Fibroblast of the conjunctiva (primary cell): ENCODE results near the gene LRMDA.

ENCODE experiments used
- DNase-seq: peaks from one replicate; pipeline ENCODE4 v3.0.0-alpha.2; 2010; ENCODE audit warnings: low read depth

Gene LRMDA

GRCh38 chr10:75999001-75999400 lies 567.6 kb downstream of the LRMDA start:
- DNase-seq, result no peak

- DNase-seq, result no peak
These were observed 568.2 kb downstream of the LRMDA start for GRCh38 chr10:75999515-76000209.

DNA sequence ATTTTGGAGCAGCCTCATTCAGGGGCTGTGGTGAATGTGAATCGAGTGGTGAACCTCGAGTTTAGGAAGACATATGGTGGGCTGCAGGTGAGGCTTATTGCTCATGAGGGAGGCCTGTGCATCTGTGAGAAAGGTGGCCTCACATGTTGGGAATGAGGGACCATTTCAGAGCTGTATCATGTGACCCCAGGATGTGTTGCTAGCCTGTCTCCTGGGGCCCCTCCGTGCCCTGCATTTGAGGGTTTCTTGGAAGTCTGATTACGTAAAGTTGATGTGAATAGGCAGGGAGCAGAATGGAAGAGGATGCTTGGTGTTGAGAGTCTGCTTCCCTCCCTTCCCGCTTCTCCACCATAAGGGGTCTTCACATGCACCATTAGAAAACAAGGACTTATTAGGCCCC lies 569.1 kb downstream of the LRMDA start:
- DNase-seq, result no peak

DNA sequence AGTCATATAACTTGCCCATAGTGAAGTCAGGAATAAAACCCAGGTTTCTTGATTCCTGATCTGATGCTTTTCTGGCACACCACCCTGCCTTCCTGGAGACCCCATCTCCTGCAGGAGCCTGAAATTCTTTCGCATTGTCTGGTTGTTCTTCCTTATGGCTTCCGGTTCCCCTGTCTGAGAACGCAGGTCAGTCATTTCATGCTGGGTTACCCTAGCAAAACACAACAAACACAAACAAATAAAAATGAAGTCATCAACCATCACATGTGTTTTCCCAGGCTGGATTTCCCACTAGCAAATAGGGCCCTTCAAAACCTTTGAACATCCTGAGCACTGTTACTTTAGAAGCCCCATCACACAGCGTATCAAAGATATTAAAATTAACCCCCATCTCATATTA lies 569.6 kb downstream of the LRMDA start:
- DNase-seq, result no peak

DNA sequence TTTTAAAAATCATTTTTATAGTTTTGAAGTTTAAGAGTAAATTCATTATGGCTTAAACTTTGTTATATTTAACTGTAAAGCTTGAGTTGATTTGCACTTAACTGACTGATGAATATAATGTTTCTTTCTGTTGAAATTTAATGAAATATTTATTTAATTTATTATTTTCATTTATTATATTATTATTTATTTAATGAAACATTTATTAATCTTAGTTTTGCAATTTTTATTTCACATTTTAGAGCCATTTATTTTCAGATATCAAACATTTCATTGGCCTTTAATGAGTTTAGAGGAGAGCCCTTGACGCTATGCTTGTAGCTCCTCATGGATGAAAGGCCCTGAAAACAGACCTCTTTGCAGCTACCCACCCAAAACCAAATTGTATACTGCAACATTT lies 570.0 kb downstream of the LRMDA start:
- DNase-seq, result no peak

DNA sequence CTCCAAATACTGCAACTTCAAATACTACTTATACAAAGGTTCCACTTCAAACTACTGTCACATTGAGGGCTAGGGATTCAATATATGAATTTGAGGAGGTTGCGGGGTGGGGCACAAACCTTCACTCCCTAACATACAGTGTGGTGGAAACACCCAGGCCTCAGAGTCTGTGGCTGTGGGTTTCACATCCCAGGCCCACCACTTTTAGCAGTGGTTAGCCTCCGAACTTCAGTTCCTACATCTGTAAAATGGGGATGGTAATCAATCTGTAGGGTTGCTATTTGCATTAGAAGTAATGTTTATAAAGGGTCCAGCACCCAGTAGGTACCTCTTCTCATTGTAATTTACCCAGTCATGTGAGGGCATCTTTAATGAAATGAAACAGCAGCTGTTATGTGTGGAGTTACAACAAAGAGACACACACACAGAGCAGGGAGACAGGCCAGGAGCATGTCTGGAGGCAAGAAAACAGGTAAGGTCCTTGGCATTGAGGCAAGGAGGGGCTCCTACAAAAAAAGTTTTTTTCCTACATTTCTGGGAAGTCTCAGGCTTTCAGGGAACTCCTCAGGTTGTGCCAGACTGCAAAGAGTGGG lies 570.9 kb downstream of the LRMDA start:
- no peak for DNase-seq

GRCh38 chr10:76007667-76008181 lies 576.3 kb downstream of the LRMDA start:
- no peak for DNase-seq

- DNase-seq, result no peak
These were observed 578.1 kb downstream of the LRMDA start for GRCh38 chr10:76009531-76009930.

- DNase-seq, result no peak
These were observed 579.3 kb downstream of the LRMDA start for GRCh38 chr10:76010703-76011102.

DNA sequence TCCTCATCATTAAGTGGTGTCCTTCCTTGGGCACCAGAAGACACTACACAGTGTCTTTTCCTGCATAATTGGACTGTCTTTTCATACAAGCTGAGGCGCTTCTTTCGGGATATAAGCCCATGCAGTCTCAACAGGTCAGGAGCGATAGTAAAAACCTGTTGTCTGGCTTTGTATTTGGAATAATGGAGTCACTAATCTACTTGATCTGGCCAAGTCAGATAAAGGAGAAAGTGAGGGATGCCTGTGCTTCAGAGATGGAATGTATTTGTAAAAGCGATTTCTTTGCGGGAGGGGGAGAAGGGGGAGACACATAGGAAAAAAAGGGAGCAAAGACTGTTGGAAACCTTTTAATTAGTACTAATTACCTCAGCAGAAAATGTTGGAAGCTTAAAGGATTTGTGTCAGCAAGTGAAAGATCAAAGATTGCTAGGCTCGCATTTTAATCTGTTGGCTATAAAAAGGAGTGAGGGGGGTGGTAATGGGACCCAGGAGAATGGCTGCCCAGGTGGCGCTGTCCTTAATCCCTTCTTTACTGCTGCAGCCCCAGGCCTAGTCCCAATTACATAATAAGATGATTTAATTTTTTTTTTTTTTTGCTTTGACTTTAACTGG lies 581.4 kb downstream of the LRMDA start:
- DNase-seq, result no peak

DNA sequence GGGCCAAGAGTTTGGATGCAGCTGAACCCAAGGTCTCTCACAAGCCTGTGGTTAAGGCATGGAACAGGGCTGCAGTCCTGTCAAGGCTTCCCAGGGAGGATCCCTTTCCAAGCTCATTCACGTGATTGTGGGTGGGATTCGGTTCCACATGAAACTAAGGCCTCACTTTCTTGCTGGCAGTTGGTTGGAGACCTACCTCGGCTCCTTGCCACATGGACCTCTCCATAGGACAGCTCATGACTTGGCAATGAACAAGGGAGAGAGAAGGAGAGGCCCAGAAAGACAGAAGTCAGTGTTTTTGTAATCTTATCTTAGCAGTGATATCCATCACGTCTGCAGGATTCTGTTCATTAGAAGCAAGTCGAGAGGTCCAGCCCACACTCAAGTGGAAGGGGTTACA lies 583.8 kb downstream of the LRMDA start:
- no peak for DNase-seq

- DNase-seq, result no peak
These were observed 585.8 kb downstream of the LRMDA start for GRCh38 chr10:76017026-76017732.

- DNase-seq, result no peak
These were observed 586.5 kb downstream of the LRMDA start for GRCh38 chr10:76017733-76018433.

DNA sequence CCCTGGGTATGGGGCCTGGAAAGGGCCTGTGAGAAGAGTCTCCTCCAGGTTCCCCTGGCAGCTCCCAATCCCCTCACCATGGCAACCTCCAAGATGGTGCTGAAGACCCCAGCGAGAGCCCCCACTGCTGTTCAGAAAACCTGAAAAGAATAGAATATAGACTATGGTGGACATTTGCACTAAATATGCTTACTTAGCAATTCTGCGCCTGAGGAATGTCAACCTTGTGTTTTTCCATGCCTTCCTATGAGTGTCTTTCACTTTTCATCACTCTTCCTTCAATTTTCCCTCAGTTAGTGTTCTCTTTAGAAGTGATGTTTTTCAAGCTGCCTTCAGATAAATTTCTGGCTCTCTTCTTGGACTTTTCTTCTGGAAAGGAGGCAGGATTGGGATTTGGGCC lies 589.2 kb downstream of the LRMDA start:
- no peak for DNase-seq

GRCh38 chr10:76021398-76021797 lies 590.0 kb downstream of the LRMDA start:
- no peak for DNase-seq

- no peak for DNase-seq
These were observed 590.9 kb downstream of the LRMDA start for GRCh38 chr10:76022366-76022765.

GRCh38 chr10:76023007-76023406 lies 591.6 kb downstream of the LRMDA start:
- DNase-seq, result no peak

- no peak for DNase-seq
These were observed 593.2 kb downstream of the LRMDA start for GRCh38 chr10:76024460-76025123.

- no peak for DNase-seq
These were observed 593.7 kb downstream of the LRMDA start for GRCh38 chr10:76025124-76025477.

DNA sequence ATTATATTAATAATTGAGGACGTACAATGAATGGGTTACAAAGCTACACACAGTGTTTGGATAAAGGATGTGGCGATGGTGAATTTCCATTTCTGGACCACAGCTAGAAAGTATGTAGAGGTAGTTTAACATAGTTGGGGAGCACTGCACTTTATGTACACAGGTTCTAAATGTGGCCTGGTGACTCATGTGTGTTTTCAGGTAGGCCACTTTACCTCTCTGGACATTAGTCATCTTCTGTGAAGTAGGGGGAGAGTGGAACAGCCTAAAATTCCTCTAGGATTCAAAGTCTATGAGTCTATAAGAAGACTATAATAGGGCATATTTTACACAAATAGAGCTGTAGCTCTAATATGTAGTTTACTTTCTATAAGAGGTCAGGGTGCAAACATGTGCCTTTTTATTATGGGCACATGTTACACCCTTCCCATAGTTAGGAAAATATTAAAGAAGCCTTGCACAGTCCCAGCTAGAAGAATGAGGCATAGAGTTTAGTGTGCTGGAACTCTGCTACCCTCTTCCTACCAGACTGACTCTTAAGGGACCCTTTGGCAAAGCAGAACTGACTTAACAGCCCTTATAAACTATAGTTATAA lies 594.9 kb downstream of the LRMDA start:
- no peak for DNase-seq

DNA sequence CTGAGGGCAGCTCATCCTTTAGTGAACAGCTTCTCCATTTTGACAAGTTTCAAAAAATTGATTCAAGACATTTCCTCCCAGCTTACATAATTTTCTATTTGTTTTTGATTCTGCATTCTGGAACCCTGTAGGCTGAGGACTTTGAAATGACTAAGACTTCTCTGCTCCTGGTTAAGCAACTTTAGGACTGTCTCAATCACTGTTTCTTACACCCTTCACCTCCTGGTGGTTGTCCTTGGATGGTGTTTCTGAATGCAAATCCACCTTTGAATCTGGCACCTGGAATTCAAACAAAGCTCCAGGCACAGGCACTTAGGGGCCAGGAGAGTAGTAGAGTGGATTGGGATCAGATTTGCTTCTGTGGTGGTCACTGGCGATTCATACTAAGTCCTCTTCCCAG lies 595.5 kb downstream of the LRMDA start:
- DNase-seq, result no peak
